ENCODE data around the gene EGR4. TPM values are rescaled to one million over a fixed set of nuclear protein-coding genes. Genes with fewer than 3 reads are reported as not detected.
A peak's percentile ranks its signal among the peaks of the same experiment; 100 is the strongest.

EGR4 gene
- total and polyA plus RNA-seq, 2 of the 4 experiments (the other 2 are of a cell fraction), result not detected

DNA sequence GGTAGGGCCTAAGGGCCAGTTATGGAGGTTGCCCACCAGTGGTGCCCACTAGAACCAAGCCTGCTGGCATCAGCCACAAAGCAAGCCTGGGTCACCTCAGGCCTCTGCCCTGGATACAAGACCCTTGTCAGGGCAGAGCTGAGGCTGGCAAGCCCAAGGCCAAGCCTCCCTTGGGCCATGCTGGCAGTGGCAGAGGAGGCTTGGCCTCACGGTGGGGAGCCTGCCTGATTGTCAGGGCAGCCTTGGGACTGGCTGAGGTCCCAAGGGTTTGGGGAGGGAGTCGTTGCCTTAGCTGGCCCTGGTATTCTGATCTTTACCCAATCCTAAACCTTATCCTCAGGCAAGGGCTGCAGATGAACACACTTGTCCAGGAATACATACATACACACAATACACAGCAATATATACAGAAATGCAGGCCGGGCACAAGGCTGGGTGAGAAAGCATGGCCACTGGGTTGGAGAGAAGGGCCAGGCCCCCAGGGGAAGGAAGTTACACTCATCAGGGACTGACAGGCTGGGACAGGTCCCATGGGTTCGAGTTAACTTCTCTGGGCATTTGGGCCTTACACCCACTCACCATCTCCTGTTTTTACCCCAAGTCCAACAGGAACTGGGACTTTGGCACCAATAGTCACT, 38.2 kb downstream of the EGR4 start:
- no peak overlapping the region for H3K9ac ChIP-seq (ENCODE audit: low read depth, low read length)
- peaks cover 0 to 3% of the 10 kb centered on the region in 2 experiments; a peak in 2 of 4 replicates for H3K79me1 ChIP-seq (ENCODE audit: low read depth in 1 of 2, low read length in 2 of 2)
- no peak for TF ChIP-seq BHLHE40 (IDR thresholded peaks at IDR 0.05; ENCODE audit: low read depth, low read length)
- TF ChIP-seq, protein P1, sequence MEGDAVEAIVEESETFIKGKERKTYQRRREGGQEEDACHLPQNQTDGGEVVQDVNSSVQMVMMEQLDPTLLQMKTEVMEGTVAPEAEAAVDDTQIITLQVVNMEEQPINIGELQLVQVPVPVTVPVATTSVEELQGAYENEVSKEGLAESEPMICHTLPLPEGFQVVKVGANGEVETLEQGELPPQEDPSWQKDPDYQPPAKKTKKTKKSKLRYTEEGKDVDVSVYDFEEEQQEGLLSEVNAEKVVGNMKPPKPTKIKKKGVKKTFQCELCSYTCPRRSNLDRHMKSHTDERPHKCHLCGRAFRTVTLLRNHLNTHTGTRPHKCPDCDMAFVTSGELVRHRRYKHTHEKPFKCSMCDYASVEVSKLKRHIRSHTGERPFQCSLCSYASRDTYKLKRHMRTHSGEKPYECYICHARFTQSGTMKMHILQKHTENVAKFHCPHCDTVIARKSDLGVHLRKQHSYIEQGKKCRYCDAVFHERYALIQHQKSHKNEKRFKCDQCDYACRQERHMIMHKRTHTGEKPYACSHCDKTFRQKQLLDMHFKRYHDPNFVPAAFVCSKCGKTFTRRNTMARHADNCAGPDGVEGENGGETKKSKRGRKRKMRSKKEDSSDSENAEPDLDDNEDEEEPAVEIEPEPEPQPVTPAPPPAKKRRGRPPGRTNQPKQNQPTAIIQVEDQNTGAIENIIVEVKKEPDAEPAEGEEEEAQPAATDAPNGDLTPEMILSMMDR (conservative IDR thresholded peaks at IDR 0.05; ENCODE audit: low read depth, low read length), result no peak
- TF ChIP-seq MXI1 (IDR thresholded peaks at IDR 0.05; ENCODE audit: borderline replicate concordance, low read depth, low read length), result no peak
- TF ChIP-seq FOS (IDR thresholded peaks at IDR 0.05; ENCODE audit: low read depth, low read length), result no peak
- no peak for TF ChIP-seq RCOR1 (IDR thresholded peaks at IDR 0.05; ENCODE audit: insufficient replicate concordance, low read length)
- no peak for TF ChIP-seq CEBPB (IDR thresholded peaks at IDR 0.05; ENCODE audit: low read depth, low read length)
- no peak for TF ChIP-seq SMC3 (IDR thresholded peaks at IDR 0.05; ENCODE audit: low read depth, low read length)
- no peak for TF ChIP-seq MAZ (IDR thresholded peaks at IDR 0.05; ENCODE audit: borderline replicate concordance, low read depth, low read length)
- ATAC-seq (ENCODE audit: low read depth) (0 out of 2 replicates have a peak, but pooled peaks have one; percentile 16), DNase-seq (no peak)
- H4K5ac ChIP-seq (ENCODE audit: low read depth, low read length), result no peak overlapping the region
- H2AK5ac ChIP-seq (ENCODE audit: low read depth, low read length), result no peak overlapping the region
- H2AFZ ChIP-seq (replicated peaks; ENCODE audit: low read length, poor library complexity), result no peak overlapping the region
- H4K8ac ChIP-seq (ENCODE audit: low read depth in 2 of 2, low read length in 2 of 2), result no peak overlapping the region
- no peak overlapping the region for H3K14ac ChIP-seq (replicated peaks; ENCODE audit: low read depth, low read length)
- no peak overlapping the region for H2BK120ac ChIP-seq (ENCODE audit: low read depth, low read length)
- H3K27ac ChIP-seq (ENCODE audit: insufficient read depth, low read length), result no peak overlapping the region
- H3K23ac ChIP-seq (ENCODE audit: low read depth, low read length), result no peak overlapping the region
- H3K4me2 ChIP-seq (ENCODE audit: low read depth, low read length), result no peak overlapping the region
- peaks cover 11% of the 10 kb centered on the region; the same call in 1 of the 2 replicates for H3K9me1 ChIP-seq (ENCODE audit: insufficient read depth, low read length)
- POLR2A ChIA-PET (ENCODE audit: unreplicated experiment), result no interaction called here
- H3K4me1 ChIP-seq (ENCODE audit: control insufficient read depth, insufficient read depth, low read length), result no peaks in the 10 kb centered on the region
- no peak overlapping the region for H2AK9ac ChIP-seq (replicated peaks; ENCODE audit: low read depth, low read length, poor library complexity)
- H3K4me3 ChIP-seq (ENCODE audit: insufficient read depth, low read depth, low read length), result no peak overlapping the region
- no peak overlapping the region for H3K4ac ChIP-seq (ENCODE audit: low read depth, low read length)
- no peaks in the 10 kb centered on the region for H3K9me3 ChIP-seq (ENCODE audit: control insufficient read depth, insufficient read depth, low read length)
- intact Hi-C loops (cut with micrococcal nuclease) (no loop called here), dilution Hi-C loops (cut with HindIII; ENCODE audit: low sequenced_read_pairs, unreplicated experiment) (no loop called here), in situ Hi-C loops (cut with MboI; ENCODE audit: low sequenced_read_pairs) (no loop called here)
- H3K18ac ChIP-seq (ENCODE audit: low read depth, low read length), result no peak overlapping the region
- no peak overlapping the region for H2BK5ac ChIP-seq (ENCODE audit: low read depth, low read length, poor library complexity, severe bottlenecking)
- H4K20me1 ChIP-seq (ENCODE audit: insufficient read depth, low read length), result peaks cover 8% of the 10 kb centered on the region
- H3K56ac ChIP-seq (ENCODE audit: extremely low read depth, insufficient read depth, low read length), result no peak overlapping the region
- no peak overlapping the region for H2BK20ac ChIP-seq (ENCODE audit: low read depth, low read length)
- 60% methylated on average over 1 of the region's 4 CpGs; no CpG with 5 or more reads in 1 of the 2 experiments for WGBS, 2 experiments (ENCODE audit: extremely low coverage in 2 of 2, insufficient read length in 1 of 2)
- no peaks in the 10 kb centered on the region for H3K27me3 ChIP-seq (ENCODE audit: control insufficient read depth, insufficient read depth, low read length)
- no peak overlapping the region for H2BK15ac ChIP-seq (ENCODE audit: low read depth, low read length)
- no peak overlapping the region for H4K91ac ChIP-seq (ENCODE audit: insufficient read depth, low read depth, low read length)
- CTCF ChIA-PET, result no interaction called here
- peaks cover 47% of the 10 kb centered on the region for H3K36me3 ChIP-seq (ENCODE audit: control insufficient read depth, insufficient read depth, low read length)
- BruUV-seq (replicated peaks), result TSS peak; percentile 51

Data from IMR-90 (cell line).